Activated T-cell treated with anti-CD3 and anti-CD28 coated beads for 24 hours (primary cell): ENCODE measurements around the gene BRD4.

ENCODE experiments used
- DNase-seq: peaks from one replicate; pipeline ENCODE4 v3.0.0-alpha.2; 2020; ENCODE audit warnings: low read depth

BRD4 gene

GRCh38 chr19:15289673-15290072, 42.7 kb downstream of the BRD4 start:
- no peak for DNase-seq

- no peak for DNase-seq
Observed at GRCh38 chr19:15288146-15288963, 44.0 kb downstream of the BRD4 start.

- no peak for DNase-seq
Observed at GRCh38 chr19:15287496-15287895, 44.8 kb downstream of the BRD4 start.

- no peak for DNase-seq
Observed at GRCh38 chr19:15286688-15287365, 45.5 kb downstream of the BRD4 start.

- DNase-seq, result no peak
Observed at GRCh38 chr19:15285896-15286591, 46.3 kb downstream of the BRD4 start.

- DNase-seq, result no peak
Observed at GRCh38 chr19:15284896-15285295, 47.4 kb downstream of the BRD4 start.

- DNase-seq, result no peak
Observed at GRCh38 chr19:15284091-15284490, 48.2 kb downstream of the BRD4 start.

- DNase-seq, result peak; percentile 30
Observed at GRCh38 chr19:15283141-15283883, 49.0 kb downstream of the BRD4 start.

GRCh38 chr19:15282311-15282705, 50.0 kb downstream of the BRD4 start:
- DNase-seq, result no peak

- DNase-seq, result no peak
Observed at GRCh38 chr19:15280915-15281683, 51.2 kb downstream of the BRD4 start.

GRCh38 chr19:15280048-15280725, 52.2 kb downstream of the BRD4 start:
- DNase-seq, result no peak

GRCh38 chr19:15279326-15279904, 52.9 kb downstream of the BRD4 start:
- no peak for DNase-seq

GRCh38 chr19:15276620-15277215, 55.6 kb downstream of the BRD4 start:
- no peak for DNase-seq

- no peak for DNase-seq
Observed at GRCh38 chr19:15274477-15274876, 57.9 kb downstream of the BRD4 start.

- DNase-seq, result no peak
Observed at GRCh38 chr19:15269806-15270205, 62.5 kb downstream of the BRD4 start.

- no peak for DNase-seq
Observed at GRCh38 chr19:15268928-15269253, 63.4 kb downstream of the BRD4 start.

GRCh38 chr19:15268192-15268927, 64.0 kb downstream of the BRD4 start:
- no peak for DNase-seq

- no peak for DNase-seq
Observed at GRCh38 chr19:15266683-15267082, 65.7 kb downstream of the BRD4 start.

GRCh38 chr19:15265850-15266248, 66.5 kb downstream of the BRD4 start:
- no peak for DNase-seq
